ENCODE data around the gene MCF2L. TPM values are rescaled to one million over a fixed set of nuclear protein-coding genes. Genes with fewer than 3 reads are reported as not detected.
"Not testable (repeated sequence)": the region's sequence is repeated elsewhere in the genome, so short reads cannot be mapped to it uniquely, and the experiment has no call there.

Gene MCF2L
- polyA plus RNA-seq, 2 of the 4 experiments (the other 2 are of a cell fraction), result 0.36 to 0.92 TPM

DNA sequence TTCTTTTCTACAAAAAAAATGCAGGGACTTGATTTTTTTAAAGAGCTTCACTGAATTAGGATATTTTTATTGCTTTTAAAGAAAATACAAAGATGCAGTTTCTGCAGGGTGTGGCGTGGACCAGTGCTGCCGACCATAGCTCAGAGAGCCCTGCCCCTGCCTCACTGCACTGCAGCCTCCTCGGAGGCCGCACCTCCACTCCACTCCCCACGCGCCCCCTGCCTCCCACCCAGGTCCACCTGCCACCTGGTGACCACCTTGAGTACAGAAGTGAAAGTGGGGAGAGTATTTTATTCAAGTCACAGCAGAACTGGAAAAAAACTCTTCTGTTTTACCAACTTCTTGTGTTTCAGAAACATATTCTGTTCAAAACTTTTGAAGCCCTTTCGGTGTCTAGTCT lies 128.6 kb downstream of the MCF2L start:
- no peaks in the 10 kb centered on the region for H3K9me3 ChIP-seq
- 60% methylated on average over 7 of the region's 7 CpGs for WGBS (ENCODE audit: missing lambda C conversion rate)
- H3K4me3 ChIP-seq, result no peak overlapping the region
- ATAC-seq (no peak), DNase-seq (ENCODE audit: low read depth in 1 of 2, low spot score in 1 of 2) (no peak), FAIRE-seq (no peak)
- H3K27ac ChIP-seq, result no peak overlapping the region
- H3K4me2 ChIP-seq, result no peak overlapping the region
- no peaks in the 10 kb centered on the region for H3K4me1 ChIP-seq
- TF ChIP-seq PHF8 (IDR thresholded peaks at IDR 0.05; ENCODE audit: borderline replicate concordance, low read depth), result no peak
- CTCF ChIA-PET, result interaction anchor here (0.6 kb wide), 1 partner anchor 143 kb away, joined by 3 read pairs; no protein-coding TSS in a partner anchor
- POLR2A ChIA-PET, result no interaction called here

DNA sequence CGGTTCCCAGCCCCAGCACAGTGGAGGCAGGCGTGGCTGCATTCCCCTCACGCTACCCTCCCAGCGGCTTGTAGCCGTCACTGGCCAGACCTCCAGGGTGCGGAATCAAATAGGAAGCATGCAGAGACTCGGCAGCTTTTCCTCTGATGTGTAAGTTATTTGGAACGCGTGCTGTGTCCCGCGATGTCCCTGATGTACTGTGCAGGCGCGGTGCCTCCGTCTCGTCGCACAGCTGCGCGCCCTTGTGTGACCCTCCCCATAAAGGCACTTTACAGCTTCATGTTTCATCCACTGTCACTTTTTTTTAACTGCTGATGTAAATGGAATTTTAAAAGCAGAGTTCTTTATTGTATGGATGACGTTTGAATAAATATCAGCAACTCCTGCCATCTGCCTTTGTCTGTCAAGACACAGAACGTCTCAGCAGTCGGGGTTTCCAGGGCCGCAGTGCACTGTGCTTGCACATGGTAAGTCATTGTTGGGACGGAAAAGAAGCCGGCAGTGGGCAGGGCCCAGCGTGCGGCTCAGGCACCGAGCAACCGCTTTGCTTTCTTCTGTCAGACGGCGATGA lies 129.2 kb downstream of the MCF2L start:
- CTCF ChIA-PET, result interaction anchor here (0.6 kb wide), 1 partner anchor 142 kb away, joined by 3 read pairs; no protein-coding TSS in a partner anchor

DNA sequence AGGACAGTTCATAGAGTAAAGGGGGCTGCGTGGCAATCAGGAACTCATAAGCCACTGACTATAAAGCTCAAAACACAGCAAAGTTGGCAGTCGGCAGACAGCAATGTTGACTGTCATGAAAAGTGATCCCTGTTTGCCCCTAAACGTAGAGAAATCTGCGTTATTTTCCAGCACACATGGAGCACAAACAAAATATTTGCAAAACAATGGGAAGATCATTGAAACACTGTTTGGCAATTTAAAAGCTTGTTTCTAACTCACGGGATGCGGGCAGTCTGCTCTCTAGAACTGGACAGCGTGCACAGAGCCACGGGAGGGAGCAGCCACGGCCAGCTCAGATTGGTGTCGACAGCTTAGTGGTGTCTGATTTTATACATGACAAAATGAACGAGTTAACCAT lies 130.1 kb downstream of the MCF2L start:
- H3K27ac ChIP-seq, result no peak overlapping the region
- TF ChIP-seq JUN (IDR thresholded peaks at IDR 0.05) (no peak), KDM5A (IDR thresholded peaks at IDR 0.05) (no peak), TFCP2L1 (CRISPR knock-in tag; IDR thresholded peaks at IDR 0.05) (no peak), SREBF2 (IDR thresholded peaks at IDR 0.05) (no peak), MAZ (IDR thresholded peaks at IDR 0.05; ENCODE audit: borderline replicate concordance, low read depth, low read length) (no peak), BHLHE40 (IDR thresholded peaks at IDR 0.05; ENCODE audit: low read depth, low read length) (no peak), HOXB13 (CRISPR knock-in tag; IDR thresholded peaks at IDR 0.05; ENCODE audit: low read depth) (no peak)
- TF ChIP-seq, protein P1, sequence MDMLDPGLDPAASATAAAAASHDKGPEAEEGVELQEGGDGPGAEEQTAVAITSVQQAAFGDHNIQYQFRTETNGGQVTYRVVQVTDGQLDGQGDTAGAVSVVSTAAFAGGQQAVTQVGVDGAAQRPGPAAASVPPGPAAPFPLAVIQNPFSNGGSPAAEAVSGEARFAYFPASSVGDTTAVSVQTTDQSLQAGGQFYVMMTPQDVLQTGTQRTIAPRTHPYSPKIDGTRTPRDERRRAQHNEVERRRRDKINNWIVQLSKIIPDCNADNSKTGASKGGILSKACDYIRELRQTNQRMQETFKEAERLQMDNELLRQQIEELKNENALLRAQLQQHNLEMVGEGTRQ (IDR thresholded peaks at IDR 0.05), result no peak
- ChIA-PET CTCF (interaction anchor here (1.1 kb wide), 1 partner anchor 9 kb away, joined by 4 read pairs; no protein-coding TSS in a partner anchor), POLR2A (no interaction called here)
- H3K4me2 ChIP-seq, result no peak overlapping the region
- no peak overlapping the region for H3K4me3 ChIP-seq
- FAIRE-seq (no peak), DNase-seq (ENCODE audit: low read depth in 1 of 2, low spot score in 1 of 2) (no peak), ATAC-seq (no peak)
- H3K9me3 ChIP-seq, result no peaks in the 10 kb centered on the region
- peaks cover 6% of the 10 kb centered on the region; the same call in 2 of the 3 replicates for H3K4me1 ChIP-seq
- 68% methylated on average over 11 of the region's 11 CpGs for WGBS (ENCODE audit: missing lambda C conversion rate)

More for the DNA sequence above, 129.2 kb downstream of the MCF2L start:
- FAIRE-seq, result no peak
- no peak overlapping the region for H3K4me3 ChIP-seq
- H3K4me1 ChIP-seq, result peaks cover 2% of the 10 kb centered on the region; the same call in 1 of the 3 replicates
- H3K9me3 ChIP-seq, result no peaks in the 10 kb centered on the region
- ATAC-seq, result no peak
- H3K27ac ChIP-seq, result no peak overlapping the region
- 78% methylated on average over 27 of the region's 30 CpGs for WGBS (ENCODE audit: missing lambda C conversion rate)
- TF ChIP-seq HOXB5 (CRISPR knock-in tag; IDR thresholded peaks at IDR 0.05) (no peak), POLR2AphosphoS2 (conservative IDR thresholded peaks at IDR 0.05; ENCODE audit: low read length) (no peak), ZSCAN20 (CRISPR knock-in tag; IDR thresholded peaks at IDR 0.05) (no peak), CHD4 (IDR thresholded peaks at IDR 0.05; ENCODE audit: borderline replicate concordance) (no peak), MAFK (IDR thresholded peaks at IDR 0.05; ENCODE audit: partially characterized antibody) (no peak), RCOR1 (IDR thresholded peaks at IDR 0.05; ENCODE audit: low read depth, low read length) (no peak)
- TF ChIP-seq, protein P2, sequence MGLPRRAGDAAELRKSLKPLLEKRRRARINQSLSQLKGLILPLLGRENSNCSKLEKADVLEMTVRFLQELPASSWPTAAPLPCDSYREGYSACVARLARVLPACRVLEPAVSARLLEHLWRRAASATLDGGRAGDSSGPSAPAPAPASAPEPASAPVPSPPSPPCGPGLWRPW (IDR thresholded peaks at IDR 0.05), result no peak
- TF ChIP-seq, protein P3, sequence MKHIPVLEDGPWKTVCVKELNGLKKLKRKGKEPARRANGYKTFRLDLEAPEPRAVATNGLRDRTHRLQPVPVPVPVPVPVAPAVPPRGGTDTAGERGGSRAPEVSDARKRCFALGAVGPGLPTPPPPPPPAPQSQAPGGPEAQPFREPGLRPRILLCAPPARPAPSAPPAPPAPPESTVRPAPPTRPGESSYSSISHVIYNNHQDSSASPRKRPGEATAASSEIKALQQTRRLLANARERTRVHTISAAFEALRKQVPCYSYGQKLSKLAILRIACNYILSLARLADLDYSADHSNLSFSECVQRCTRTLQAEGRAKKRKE (CRISPR knock-in tag; IDR thresholded peaks at IDR 0.05; ENCODE audit: low read depth), result no peak
- POLR2A ChIA-PET, result no interaction called here
- no peak for DNase-seq (ENCODE audit: low read depth in 1 of 2, low spot score in 1 of 2)
- H3K4me2 ChIP-seq, result no peak overlapping the region

DNA sequence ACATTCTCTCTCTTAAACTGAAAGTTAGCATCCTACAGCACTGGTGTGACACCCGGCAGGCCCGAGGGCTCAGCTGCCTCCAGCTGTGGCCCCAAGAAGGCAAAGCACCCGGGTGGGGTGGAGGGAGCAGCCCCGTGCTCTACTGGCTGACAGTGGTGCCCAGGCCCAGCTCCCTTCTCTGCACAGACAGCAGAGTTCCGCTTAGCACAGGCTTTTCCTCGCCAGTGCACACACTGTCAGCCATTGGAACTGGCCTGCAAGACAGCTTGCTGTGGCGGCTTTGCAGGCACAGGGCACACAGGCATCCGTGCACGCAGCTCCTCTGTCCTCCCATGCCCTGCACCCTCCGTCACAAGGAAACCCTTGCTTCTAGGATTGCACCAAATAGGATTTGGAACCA lies 133.3 kb downstream of the MCF2L start:
- peaks cover 31% of the 10 kb centered on the region for H3K4me1 ChIP-seq
- H3K4me3 ChIP-seq; POLR2A ChIA-PET; H3K9me3 ChIP-seq; DNase-seq (ENCODE audit: low read depth in 1 of 2, low spot score in 1 of 2); H3K4me2 ChIP-seq; FAIRE-seq; ATAC-seq; H3K27ac ChIP-seq: not testable (repeated sequence)
- 78% methylated on average over 8 of the region's 10 CpGs for WGBS (ENCODE audit: missing lambda C conversion rate)
- CTCF ChIA-PET, result interaction anchor here (1.1 kb wide), 1 partner anchor 15 kb away, joined by 3 read pairs; no protein-coding TSS in a partner anchor

Data from A549 (cell line).